ENCODE results near the gene LGALS7. TPM values are rescaled to one million over a fixed set of nuclear protein-coding genes. Genes with fewer than 3 reads are reported as not detected.

The LGALS7 gene
- total and polyA plus RNA-seq, 12 donors = not detected

DNA sequence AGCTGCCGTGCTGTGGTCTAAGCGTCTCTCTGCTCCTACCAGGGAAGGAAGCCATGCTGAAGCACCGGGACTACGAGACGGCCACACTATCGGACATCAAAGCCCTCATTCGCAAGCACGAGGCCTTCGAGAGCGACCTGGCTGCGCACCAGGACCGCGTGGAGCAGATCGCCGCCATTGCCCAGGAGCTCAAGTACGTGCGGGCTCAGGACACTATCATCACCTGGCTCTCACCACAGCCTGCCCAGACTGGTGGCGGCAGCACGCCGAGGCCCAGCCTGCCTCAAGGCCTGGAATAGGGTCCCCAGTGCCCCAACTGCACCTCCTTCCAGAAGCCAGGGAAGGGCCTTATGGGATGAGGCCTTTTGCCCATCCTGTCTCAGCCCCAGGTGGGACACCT lies 51.8 kb downstream of the LGALS7 start:
- Histone ChIP-seq H3K9me3 (replicated peaks in 1 of 3) (no peaks in the 10 kb centered on the region), H3K36me3 (replicated peaks in 1 of 2) (peaks cover 0 to 100% of the 10 kb centered on the region in 2 donors), H3K27ac (peak overlapping the region in 2 of 5 donors; percentile 66 to 69), H3K4me1 (replicated peaks in 1 of 2) (peaks cover 0 to 16% of the 10 kb centered on the region in 2 donors), H3K4me3 (no peak overlapping the region), H3K27me3 (no peaks in the 10 kb centered on the region)
- 87 to 97% (median 90%) methylated on average over 12 to 20 of the region's 20 CpGs for whole genome bisulfite sequencing, 4 donors
- TF ChIP-seq, protein P1, sequence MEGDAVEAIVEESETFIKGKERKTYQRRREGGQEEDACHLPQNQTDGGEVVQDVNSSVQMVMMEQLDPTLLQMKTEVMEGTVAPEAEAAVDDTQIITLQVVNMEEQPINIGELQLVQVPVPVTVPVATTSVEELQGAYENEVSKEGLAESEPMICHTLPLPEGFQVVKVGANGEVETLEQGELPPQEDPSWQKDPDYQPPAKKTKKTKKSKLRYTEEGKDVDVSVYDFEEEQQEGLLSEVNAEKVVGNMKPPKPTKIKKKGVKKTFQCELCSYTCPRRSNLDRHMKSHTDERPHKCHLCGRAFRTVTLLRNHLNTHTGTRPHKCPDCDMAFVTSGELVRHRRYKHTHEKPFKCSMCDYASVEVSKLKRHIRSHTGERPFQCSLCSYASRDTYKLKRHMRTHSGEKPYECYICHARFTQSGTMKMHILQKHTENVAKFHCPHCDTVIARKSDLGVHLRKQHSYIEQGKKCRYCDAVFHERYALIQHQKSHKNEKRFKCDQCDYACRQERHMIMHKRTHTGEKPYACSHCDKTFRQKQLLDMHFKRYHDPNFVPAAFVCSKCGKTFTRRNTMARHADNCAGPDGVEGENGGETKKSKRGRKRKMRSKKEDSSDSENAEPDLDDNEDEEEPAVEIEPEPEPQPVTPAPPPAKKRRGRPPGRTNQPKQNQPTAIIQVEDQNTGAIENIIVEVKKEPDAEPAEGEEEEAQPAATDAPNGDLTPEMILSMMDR (IDR thresholded peaks at IDR 0.05) = no peak
- no peak for TF ChIP-seq POLR2A (IDR thresholded peaks at IDR 0.05)
- intact Hi-C loops (cut with DNase I) = no loop called here
- no peak for DNase-seq

Small RNA genes lying within 50 kb of the gene (small RNA-seq; reads per million reads assigned to genes)
- 0 reads per million in 2 donors for gene RNU6-140P

Other genes starting within 250 kb of the LGALS7 start
- 1 to 10 TPM; 1.1 to 7.9 (median 4.0) TPM for gene MAP4K1, start 155.6 kb downstream of the LGALS7 start, total RNA-seq
- gene MAP4K1, start 155.6 kb downstream of the LGALS7 start, polyA plus RNA-seq = 10 to 100 TPM in 1 of 3 donors, 1 to 10 TPM in 2; 1.2 to 12.5 (median 6.8) TPM
- 100 to 1,000 TPM; 196 to 537 (median 278) TPM for gene EIF3K, start 154.3 kb downstream of the LGALS7 start, total RNA-seq
- 100 to 1,000 TPM; 177 to 292 (median 216) TPM for gene EIF3K, start 154.3 kb downstream of the LGALS7 start, polyA plus RNA-seq
- gene ACTN4, start 125.9 kb downstream of the LGALS7 start, total RNA-seq = 100 to 1,000 TPM; 223 to 773 (median 563) TPM
- 100 to 1,000 TPM; 148 to 586 (median 554) TPM for gene ACTN4, start 125.9 kb downstream of the LGALS7 start, polyA plus RNA-seq
- gene CAPN12, start 29.0 kb downstream of the LGALS7 start, total RNA-seq = 1 to 10 TPM in 5 of 9 donors, under 1 TPM in 3, not detected in 1; 0.39 to 5.0 (median 3.3) TPM
- gene CAPN12, start 29.0 kb downstream of the LGALS7 start, polyA plus RNA-seq = 10 to 100 TPM in 2 of 3 donors, under 1 TPM in 1; 0.68 to 23.1 (median 11.2) TPM
- gene LGALS7B, start 15.7 kb upstream of the LGALS7 start, total RNA-seq = under 1 TPM in 1 of 9 donors, not detected in 8; 0.33 TPM
- 1 to 10 TPM in 1 of 3 donors, not detected in 2; 1.0 TPM for gene LGALS7B, start 15.7 kb upstream of the LGALS7 start, polyA plus RNA-seq
- gene LGALS4, start 39.4 kb upstream of the LGALS7 start, total RNA-seq = 1 to 10 TPM in 2 of 9 donors, under 1 TPM in 2, not detected in 5; 0.30 to 3.1 (median 1.4) TPM
- gene LGALS4, start 39.4 kb upstream of the LGALS7 start, polyA plus RNA-seq = 1 to 10 TPM in 2 of 3 donors, under 1 TPM in 1; 0.64 to 4.5 (median 1.5) TPM
- 100 to 1,000 TPM; 161 to 570 (median 425) TPM for gene ECH1, start 58.3 kb upstream of the LGALS7 start, total RNA-seq
- 100 to 1,000 TPM; 308 to 701 (median 481) TPM for gene ECH1, start 58.3 kb upstream of the LGALS7 start, polyA plus RNA-seq
- gene HNRNPL, start 76.5 kb upstream of the LGALS7 start, total RNA-seq = 100 to 1,000 TPM; 133 to 295 (median 200) TPM
- 100 to 1,000 TPM; 195 to 241 (median 220) TPM for gene HNRNPL, start 76.5 kb upstream of the LGALS7 start, polyA plus RNA-seq
- gene RINL, start 104.8 kb upstream of the LGALS7 start, total RNA-seq = 10 to 100 TPM in 1 of 9 donors, 1 to 10 TPM in 7, under 1 TPM in 1; 0.54 to 11.4 (median 4.8) TPM
- 10 to 100 TPM in 1 of 3 donors, 1 to 10 TPM in 2; 5.6 to 24.1 (median 7.1) TPM for gene RINL, start 104.8 kb upstream of the LGALS7 start, polyA plus RNA-seq
- 100 to 1,000 TPM in 4 of 9 donors, 10 to 100 TPM in 5; 46.4 to 145 (median 70.4) TPM for gene SIRT2, start 126.1 kb upstream of the LGALS7 start, total RNA-seq
- 10 to 100 TPM; 50.3 to 79.4 (median 51.1) TPM for gene SIRT2, start 126.1 kb upstream of the LGALS7 start, polyA plus RNA-seq
- 10 to 100 TPM; 17.2 to 51.6 (median 29.3) TPM for gene NFKBIB, start 126.5 kb upstream of the LGALS7 start, total RNA-seq
- gene NFKBIB, start 126.5 kb upstream of the LGALS7 start, polyA plus RNA-seq = 10 to 100 TPM; 12.4 to 73.0 (median 36.1) TPM
- under 1 TPM in 3 of 9 donors, not detected in 6; 0.44 to 0.54 (median 0.47) TPM for gene CCER2, start 138.7 kb upstream of the LGALS7 start, total RNA-seq
- 1 to 10 TPM in 2 of 3 donors, under 1 TPM in 1; 0.15 to 4.4 (median 2.4) TPM for gene CCER2, start 138.7 kb upstream of the LGALS7 start, polyA plus RNA-seq
- gene SARS2, start 157.2 kb upstream of the LGALS7 start, total RNA-seq = 10 to 100 TPM; 20.2 to 41.4 (median 35.1) TPM
- 100 to 1,000 TPM in 2 of 3 donors, 1 to 10 TPM in 1; 9.1 to 116 (median 108) TPM for gene SARS2, start 157.2 kb upstream of the LGALS7 start, polyA plus RNA-seq
- 10 to 100 TPM; 38.2 to 64.4 (median 45.2) TPM for gene MRPS12, start 157.4 kb upstream of the LGALS7 start, total RNA-seq
- 10 to 100 TPM; 14.6 to 27.0 (median 22.4) TPM for gene MRPS12, start 157.4 kb upstream of the LGALS7 start, polyA plus RNA-seq
- 10 to 100 TPM in 4 of 9 donors, 1 to 10 TPM in 5; 4.1 to 18.7 (median 9.7) TPM for gene FBXO17, start 202.2 kb upstream of the LGALS7 start, total RNA-seq
- 10 to 100 TPM in 1 of 3 donors, 1 to 10 TPM in 2; 4.7 to 12.1 (median 9.2) TPM for gene FBXO17, start 202.2 kb upstream of the LGALS7 start, polyA plus RNA-seq

Measured in adrenal gland (tissue), 12 donors.